KMS-11 (cell line): ENCODE measurements around the gene XG.
A peak's percentile ranks its signal among the peaks of the same experiment; 100 is the strongest.
"Not testable (repeated sequence)": the region's sequence is repeated elsewhere in the genome, so short reads cannot be mapped to it uniquely, and the experiment has no call there.

Experiments
- H2AFZ ChIP-seq: fragments of 200-600 bp; sonication (generic); 2 replicates; pipeline ENCODE4 v1.6.1; 2016; ENCODE audit warnings: antibody characterized with exemption, mixed run types, low read depth
- H3K27ac ChIP-seq: fragments of 200-600 bp; sonication (generic); 2 replicates; pipeline ENCODE4 v1.6.1; 2016; ENCODE audit warnings: mild to moderate bottlenecking, mixed run types
- H3K27me3 ChIP-seq: fragments of 200-600 bp; sonication (generic); 2 replicates; pipeline ENCODE4 v1.6.1; 2017; ENCODE audit warnings: mild to moderate bottlenecking, low read depth, mixed run types, moderate library complexity; ENCODE audit not compliant: insufficient read depth
- H3K36me3 ChIP-seq: fragments of 200-600 bp; sonication (generic); 2 replicates; pipeline ENCODE4 v1.6.1; 2017; ENCODE audit warnings: mild to moderate bottlenecking, mixed run types; ENCODE audit not compliant: insufficient read depth
- H3K4me1 ChIP-seq: fragments of 200-600 bp; sonication (generic); 2 replicates; pipeline ENCODE4 v1.6.1; 2016; ENCODE audit warnings: mild to moderate bottlenecking, low read depth, mixed run types; ENCODE audit not compliant: poor library complexity, severe bottlenecking
- H3K4me2 ChIP-seq: fragments of 200-600 bp; sonication (generic); 2 replicates; pipeline ENCODE4 v1.7.0; 2016; ENCODE audit warnings: mild to moderate bottlenecking, mixed run types
- H3K4me3 ChIP-seq: fragments of 200-600 bp; sonication (generic); IDR thresholded peaks from 2 replicates; pipeline ENCODE4 v1.6.1; 2017; ENCODE audit warnings: low read depth, low read length, mixed read lengths; ENCODE audit not compliant: insufficient read depth
- H3K79me2 ChIP-seq: fragments of 200-600 bp; sonication (generic); 2 replicates; pipeline ENCODE4 v1.6.1; 2016; ENCODE audit warnings: low read depth, mixed run types; ENCODE audit not compliant: insufficient read depth
- H3K9ac ChIP-seq: fragments of 200-600 bp; sonication (generic); 2 replicates; pipeline ENCODE4 v1.6.1; 2016; ENCODE audit warnings: mild to moderate bottlenecking, mixed run types
- H4K20me1 ChIP-seq: fragments of 200-600 bp; sonication (generic); 2 replicates; pipeline ENCODE4 v1.6.1; 2016; ENCODE audit warnings: mild to moderate bottlenecking, mixed run types; ENCODE audit not compliant: insufficient read depth
- TF ChIP-seq, protein P1 (sequence below): fragments of 200-600 bp; sonication (generic); conservative IDR thresholded peaks from 2 replicates; pipeline ENCODE4 v1.6.1; 2017; ENCODE audit warnings: low read depth, mild to moderate bottlenecking, antibody characterized with exemption, low read length, moderate library complexity, mixed read lengths

The XG gene

DNA sequence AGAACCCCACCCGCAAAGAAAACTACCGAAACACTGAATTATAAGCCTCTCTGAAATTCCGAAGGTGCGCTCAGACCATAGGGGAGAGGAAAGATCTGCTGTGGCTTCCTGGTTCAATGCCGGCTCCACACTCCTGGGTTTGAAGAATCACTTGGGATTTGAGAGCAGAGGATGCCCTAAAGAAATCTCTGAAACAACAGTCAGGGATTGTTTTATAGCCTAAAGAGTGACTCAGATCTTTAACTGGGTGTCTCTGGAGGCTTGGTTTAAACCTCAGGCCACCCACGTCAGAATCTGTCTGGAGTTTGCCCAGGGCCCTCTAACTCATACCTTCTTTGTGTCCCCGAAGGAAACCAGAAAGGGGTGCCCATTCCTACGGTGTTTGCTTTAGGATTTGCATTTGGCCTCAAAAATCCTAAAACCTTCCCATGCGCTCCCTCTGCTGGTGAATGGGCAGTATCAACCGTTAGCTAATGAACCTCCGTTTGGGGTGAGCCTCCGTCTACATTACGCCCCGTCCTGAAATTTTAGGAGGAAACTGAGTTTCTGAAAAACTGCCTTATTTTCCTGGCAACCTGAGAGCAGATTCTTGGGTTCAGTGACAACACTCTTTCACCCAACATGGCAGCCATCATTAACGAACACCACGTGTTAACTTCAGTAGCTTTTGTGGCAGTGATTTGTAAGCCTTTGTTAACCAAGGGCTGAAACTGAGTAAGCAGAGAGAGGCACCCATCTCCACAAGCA lies 60.5 kb downstream of the XG start:
- not testable (repeated sequence) for H3K4me3 ChIP-seq, H3K36me3 ChIP-seq, H4K20me1 ChIP-seq, H3K27ac ChIP-seq, H3K4me1 ChIP-seq, H3K9ac ChIP-seq, H3K79me2 ChIP-seq, H3K27me3 ChIP-seq, H3K4me2 ChIP-seq
- H2AFZ ChIP-seq, result peak overlapping the region; percentile 50
- TF ChIP-seq, protein P1, sequence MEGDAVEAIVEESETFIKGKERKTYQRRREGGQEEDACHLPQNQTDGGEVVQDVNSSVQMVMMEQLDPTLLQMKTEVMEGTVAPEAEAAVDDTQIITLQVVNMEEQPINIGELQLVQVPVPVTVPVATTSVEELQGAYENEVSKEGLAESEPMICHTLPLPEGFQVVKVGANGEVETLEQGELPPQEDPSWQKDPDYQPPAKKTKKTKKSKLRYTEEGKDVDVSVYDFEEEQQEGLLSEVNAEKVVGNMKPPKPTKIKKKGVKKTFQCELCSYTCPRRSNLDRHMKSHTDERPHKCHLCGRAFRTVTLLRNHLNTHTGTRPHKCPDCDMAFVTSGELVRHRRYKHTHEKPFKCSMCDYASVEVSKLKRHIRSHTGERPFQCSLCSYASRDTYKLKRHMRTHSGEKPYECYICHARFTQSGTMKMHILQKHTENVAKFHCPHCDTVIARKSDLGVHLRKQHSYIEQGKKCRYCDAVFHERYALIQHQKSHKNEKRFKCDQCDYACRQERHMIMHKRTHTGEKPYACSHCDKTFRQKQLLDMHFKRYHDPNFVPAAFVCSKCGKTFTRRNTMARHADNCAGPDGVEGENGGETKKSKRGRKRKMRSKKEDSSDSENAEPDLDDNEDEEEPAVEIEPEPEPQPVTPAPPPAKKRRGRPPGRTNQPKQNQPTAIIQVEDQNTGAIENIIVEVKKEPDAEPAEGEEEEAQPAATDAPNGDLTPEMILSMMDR, result peak; percentile 52; the same call in 1 of the 2 replicates

DNA sequence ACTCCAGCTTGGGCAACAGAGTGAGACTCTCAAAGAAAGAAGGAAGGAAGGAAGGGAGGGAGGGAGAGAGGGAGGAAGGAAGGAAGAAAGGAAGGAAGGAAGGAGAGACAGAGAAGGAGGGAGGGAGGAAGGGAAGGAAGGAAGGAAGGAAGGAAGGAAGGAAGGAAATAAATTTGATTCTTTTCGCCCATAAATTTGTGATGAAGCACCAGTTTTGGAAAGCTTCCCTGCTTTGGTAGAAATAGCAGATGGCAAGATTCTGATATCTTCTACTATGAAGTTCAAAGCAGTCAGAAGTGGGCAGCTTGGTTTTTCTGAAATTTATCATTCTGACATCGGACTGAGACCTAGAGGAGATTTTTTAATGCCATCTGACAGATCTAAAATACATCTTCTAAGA lies 65.2 kb downstream of the XG start:
- Histone ChIP-seq H3K9ac (no peak overlapping the region), H3K27ac (no peak overlapping the region), H3K27me3 (no peaks in the 10 kb centered on the region), H4K20me1 (no peaks in the 10 kb centered on the region), H3K79me2 (no peaks in the 10 kb centered on the region), H3K4me1 (no peaks in the 10 kb centered on the region), H3K4me3 (no peak overlapping the region), H3K36me3 (no peaks in the 10 kb centered on the region), H3K4me2 (no peak overlapping the region), H2AFZ (no peak overlapping the region)
- TF ChIP-seq, protein P1, result no peak

- no peaks in the 10 kb centered on the region for H3K36me3 ChIP-seq
- no peak overlapping the region for H3K27ac ChIP-seq
- TF ChIP-seq, protein P1, result peak; percentile 39; the same call in 1 of the 2 replicates
- H3K79me2 ChIP-seq, result no peaks in the 10 kb centered on the region
- H3K4me1 ChIP-seq, result no peaks in the 10 kb centered on the region
- H3K9ac ChIP-seq, result no peak overlapping the region
- H2AFZ ChIP-seq, result no peak overlapping the region
- no peaks in the 10 kb centered on the region for H3K27me3 ChIP-seq
- no peaks in the 10 kb centered on the region for H4K20me1 ChIP-seq
- H3K4me3 ChIP-seq, result no peak overlapping the region
- no peak overlapping the region for H3K4me2 ChIP-seq
Measured at GRCh38 chrX:2819345-2820135, 67.7 kb downstream of the XG start.

DNA sequence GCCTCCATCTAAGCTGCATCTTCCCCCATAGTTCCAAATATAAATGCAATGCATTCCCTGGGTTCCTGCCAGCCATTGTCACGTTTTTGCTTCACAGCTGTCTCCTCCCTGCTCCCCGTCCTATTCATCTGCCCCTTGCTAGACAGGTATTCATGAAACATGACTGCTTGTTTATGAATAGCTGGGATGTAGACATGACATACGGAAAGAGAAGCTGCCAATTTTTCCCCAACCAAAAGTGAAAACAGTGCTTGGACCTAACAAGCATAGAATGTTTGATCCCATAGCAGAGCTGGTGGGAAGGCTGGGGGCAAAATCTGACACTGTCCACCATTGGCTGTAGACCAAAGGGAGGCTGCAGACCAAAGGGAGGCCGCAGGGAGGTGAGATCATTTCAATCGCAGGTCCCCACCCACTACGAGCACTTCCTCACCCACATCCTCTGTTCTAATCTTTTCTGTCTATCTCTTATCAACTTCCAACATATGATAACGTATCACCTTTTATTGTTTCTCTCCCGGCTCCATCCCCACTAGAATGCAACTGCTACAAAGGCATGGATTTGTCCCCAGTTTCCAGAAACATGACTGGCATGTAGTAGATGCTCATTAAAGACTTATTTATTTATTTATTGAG lies 68.4 kb downstream of the XG start:
- H3K27me3 ChIP-seq, result no peaks in the 10 kb centered on the region
- no peak overlapping the region for H3K9ac ChIP-seq
- H2AFZ ChIP-seq, result no peak overlapping the region
- H4K20me1 ChIP-seq, result no peaks in the 10 kb centered on the region
- H3K27ac ChIP-seq, result no peak overlapping the region
- H3K36me3 ChIP-seq, result no peaks in the 10 kb centered on the region
- no peak overlapping the region for H3K4me2 ChIP-seq
- no peaks in the 10 kb centered on the region for H3K79me2 ChIP-seq
- TF ChIP-seq, protein P1, result no peak
- no peak overlapping the region for H3K4me3 ChIP-seq
- H3K4me1 ChIP-seq, result no peaks in the 10 kb centered on the region
